SHP77 (cell line): ENCODE measurements around the gene CHST3.
"Not testable (repeated sequence)": the region's sequence is repeated elsewhere in the genome, so short reads cannot be mapped to it uniquely, and the experiment has no call there.

ENCODE experiments used
- DNase-seq, 2 experiments: peaks; one replicate each; lab custom pipeline; 2025; lab: John Stamatoyannopoulos, UW

CHST3 gene

DNA sequence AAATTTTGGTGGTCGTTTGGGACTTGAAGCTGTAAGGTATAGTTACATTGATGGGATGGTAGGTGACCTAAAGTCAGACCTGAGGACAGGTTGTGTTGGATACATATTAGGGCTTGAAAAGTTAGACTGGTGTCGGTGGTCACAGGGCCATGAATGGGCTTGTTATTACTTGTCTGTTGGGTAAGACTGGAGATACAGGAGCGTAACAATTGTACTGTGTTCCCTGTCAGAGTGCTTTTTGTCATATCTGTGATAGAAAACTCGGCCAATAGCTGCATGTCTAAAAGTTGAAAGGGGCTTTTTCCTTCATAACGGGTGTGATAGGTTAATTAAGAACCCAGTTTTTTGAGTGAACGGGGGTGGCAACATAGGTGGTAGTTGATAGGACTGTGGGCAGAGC, 13.5 kb upstream of the CHST3 start:
- no peak for DNase-seq

DNA sequence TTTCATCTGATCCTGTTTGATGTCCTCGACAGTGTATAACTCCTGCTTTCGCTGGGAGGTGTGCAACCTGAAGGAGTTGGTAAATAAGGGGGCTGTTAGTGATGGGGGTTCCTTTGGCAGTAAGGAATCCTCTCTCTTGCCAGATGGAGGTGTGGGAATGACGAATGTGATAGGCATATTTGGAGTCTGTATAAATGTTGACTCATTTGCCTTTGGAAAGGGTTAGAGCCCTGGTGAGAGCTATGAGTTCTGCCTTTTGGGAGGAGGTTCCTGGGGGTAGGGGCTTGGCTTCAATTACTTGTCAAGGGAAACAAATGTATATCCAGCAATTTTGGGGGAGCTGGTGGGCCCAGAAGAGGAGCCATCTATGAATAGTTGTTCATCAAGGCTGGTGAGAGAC, 11.4 kb upstream of the CHST3 start:
- no peak for DNase-seq

DNA sequence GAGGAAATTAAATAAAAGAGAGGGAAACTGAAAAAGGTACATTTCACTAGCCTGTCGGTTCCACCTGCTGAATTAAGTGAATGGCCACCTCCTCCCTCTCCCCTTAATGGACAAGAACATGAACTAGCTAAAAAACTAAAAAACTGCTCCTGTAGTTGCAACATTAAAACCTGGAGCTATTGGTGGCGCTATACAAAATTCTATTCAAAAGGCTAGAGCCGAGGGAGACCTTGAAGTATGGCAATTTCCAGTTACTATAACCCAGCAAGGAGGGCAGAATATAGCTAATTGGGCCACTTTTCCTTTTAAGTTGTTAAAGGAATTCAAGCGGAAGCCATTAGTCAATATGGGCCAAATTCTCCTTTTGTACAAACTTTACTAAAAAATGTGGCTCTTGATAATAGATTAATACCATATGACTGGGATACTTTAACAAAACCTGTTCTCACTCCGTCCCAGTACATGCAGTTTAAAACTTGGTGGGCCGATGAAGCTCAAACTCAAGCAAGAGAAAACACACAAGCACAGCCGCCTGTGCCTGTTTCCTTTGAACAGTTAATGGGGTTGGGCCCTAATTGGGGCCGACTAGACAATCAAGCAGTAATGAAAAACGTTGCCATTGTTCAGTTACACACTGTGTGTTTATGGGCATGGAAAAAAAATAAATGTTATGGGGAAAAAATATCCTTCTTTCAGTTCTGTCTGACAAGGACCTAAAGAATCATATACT, 6.5 kb upstream of the CHST3 start:
- no peak for DNase-seq

DNA sequence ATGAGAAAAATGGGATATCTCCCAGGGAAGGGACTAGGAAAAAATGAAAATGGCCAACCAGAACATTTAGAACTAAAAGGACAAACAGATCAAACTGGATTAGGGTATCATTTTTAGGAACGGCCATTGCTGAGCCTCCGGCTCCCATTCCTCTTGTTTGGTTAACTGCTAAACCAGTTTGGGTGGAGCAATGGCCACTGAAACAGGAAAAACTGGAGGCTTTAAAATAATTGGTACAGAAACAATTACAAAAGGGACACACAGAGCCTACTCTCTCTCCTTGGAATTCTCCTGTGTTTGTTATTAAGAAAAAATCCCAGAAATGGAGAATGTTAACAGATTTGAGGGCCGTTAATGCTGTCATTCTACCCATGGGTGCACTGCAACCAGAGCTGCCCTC, 4.7 kb upstream of the CHST3 start:
- no peak for DNase-seq

DNA sequence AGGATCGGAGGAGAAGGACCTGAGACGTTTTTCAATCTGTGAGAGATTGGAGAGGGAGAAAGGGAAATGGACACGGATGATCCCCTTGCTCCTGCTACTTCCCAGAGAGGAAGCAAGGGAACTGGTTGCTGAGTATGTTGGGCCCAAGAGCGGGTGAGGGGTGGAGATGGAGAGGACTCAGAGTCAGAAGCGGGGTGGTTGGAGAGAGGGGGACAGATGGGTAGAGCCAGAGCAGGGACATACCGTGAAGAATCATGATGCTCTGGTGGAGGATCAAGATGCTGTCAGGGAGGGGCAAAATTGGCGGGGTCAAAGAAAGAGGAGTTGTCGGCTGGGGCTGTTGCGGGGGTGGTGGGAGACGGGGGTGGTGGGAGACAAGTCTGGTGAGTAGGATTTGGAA, 2.4 kb upstream of the CHST3 start:
- no peak for DNase-seq

DNA sequence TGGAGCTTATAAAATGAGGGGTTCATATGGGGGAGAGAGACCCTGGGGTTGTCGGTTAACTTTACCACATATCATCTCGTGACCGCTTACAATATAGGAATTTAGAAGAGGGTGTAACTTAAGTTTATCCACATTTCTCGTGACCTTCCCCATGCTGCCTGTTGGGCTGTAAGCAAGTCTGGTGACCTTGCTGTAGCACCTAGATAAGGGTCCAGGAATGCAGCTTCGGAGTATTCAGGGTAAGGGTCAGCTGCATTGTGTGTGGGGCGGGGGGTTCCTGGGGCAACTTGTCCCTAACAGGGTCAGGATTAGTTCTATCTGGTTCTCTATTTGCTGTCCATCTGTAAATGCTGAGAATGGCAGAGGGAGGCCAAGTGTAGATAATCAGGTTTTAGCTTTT, 1.3 kb upstream of the CHST3 start:
- DNase-seq: no peak

DNA sequence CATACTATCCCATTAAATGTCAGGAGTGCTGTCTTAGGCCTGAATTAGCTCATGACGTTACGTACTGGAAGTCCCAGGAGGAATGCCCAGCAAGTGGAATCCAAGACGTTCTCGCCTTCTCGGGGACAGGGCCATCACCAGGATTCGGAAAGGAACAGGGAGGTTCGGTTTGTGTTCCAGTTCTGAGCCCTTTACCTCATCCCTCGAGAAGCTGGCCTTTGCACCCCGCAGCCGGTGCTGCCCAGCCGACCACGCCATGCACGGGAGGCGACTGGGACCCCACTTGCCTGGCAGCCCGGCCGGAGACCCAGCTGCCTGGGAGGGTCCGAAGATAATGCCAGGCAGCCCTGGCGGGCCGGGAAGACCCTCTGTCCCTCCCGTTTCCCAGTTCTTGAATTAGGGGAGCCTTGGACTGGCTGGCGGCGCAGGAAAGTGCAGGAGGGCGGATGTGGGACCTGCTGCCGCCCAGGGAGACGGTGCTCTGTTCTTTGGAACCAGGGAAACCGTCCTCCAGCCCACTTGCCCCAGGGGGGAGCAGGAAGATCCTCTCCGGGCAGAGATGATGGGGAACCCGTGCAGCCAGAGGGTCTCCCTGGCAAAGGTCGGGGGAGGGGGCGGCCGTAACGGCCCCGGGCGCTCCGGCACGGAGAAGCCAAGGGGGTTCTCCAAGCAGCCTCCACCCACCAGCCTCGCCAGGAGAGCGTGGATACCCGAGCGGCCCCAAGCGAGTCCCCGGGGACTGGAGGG, 671 bp upstream of the CHST3 start:
- no peak for DNase-seq

DNA sequence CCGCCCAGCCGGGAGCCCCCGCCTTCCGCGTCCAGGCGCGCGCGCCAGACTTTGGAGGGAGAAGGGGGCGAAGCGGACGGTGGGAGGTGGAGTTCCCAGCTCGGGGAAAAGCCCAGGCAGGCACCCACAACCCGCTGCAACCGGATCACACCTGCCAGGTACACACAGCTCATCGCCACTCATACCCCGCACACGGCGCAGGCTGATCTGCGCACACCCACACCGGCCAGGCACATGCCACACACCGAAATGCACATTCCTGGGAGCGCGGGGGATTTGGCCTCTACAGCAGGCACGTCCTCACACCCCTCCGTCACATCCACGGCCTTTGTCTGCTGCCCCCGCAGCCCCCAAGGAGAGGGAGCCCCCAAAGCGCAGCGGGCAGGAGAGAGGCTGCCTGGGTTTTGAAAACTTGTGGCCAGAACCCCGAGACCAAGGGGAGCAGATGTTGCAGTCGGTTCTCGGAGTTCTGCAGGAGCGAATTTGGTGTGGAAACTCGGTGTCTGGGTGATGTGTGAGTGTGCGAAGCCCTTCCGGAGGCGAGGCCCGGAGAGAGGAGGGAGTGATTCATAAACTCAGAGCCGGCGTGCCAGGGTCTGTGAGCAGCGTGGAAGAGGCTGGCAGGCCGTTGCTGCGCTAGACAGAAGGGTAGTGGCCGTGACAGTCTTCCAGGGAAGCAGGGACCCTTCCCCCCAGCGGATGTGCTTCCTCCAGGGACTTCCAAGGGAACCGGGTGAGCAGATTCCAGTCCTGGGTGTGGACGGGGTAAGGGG, 734 bp downstream of the CHST3 start:
- DNase-seq: no peak

DNA sequence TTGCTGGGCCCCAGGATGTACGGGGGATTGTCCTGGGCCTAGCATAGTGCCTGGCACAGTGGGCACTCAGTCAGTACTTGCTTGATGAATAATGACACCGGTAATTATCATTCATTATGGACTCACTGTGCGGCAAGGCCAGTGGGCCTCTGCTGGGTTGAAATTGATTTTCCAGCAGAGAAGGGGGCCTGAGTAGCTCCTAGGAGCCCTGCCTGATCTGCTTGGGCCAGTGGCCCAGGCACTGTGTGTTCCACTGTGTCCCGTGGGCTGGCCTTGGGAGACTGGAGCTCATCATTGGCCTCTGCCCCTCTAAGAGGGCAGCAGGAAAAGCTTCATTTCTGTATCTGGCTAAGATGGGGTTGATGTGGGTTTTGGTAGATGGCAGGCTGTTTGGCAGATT, 1.4 kb downstream of the CHST3 start:
- DNase-seq: no peak

DNA sequence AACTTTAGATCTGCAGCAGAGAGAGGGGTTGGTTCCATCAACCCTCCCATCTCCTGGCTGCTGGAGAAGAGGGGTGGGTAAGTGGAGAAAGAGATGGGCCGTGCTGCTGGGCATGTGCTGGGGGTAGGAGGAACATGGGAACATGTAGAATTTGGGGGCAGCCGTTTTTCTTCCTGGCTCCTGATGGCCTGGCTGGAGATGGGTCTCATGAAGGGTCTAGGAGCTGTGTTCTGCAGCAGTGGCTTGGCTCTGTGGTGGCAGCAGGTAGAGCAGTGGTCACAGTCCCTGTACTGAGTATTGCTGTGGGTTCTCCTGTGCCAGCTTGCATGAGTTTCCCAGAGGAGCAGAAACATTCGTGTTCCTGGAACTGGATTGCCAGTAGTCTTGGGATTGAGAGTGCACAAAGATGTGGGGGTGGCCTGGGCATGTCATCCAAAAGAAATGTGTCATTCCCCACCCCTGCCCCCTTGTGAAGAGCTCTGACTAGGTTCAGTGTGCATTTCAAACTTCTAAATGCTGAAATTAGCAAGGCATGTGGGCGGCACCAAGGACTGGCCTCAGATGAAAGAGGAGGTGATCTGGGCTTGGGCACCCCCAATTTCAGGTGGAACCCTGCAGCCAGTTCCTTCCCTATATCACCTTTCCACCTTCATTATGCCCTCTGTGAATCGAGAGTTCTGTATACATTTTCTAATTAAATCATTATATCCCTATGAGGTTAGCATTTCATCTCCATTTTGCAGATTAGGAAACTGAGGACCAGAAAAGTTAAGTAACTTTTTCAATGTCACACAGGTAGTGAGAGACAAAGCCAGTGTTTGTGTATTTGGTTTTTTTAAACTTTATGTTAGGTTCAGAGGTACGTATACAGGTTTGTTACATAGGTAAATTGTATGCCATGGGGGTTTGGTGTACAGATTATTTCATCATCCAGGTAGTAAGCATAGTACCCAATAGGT, 2.1 kb downstream of the CHST3 start:
- DNase-seq: no peak

DNA sequence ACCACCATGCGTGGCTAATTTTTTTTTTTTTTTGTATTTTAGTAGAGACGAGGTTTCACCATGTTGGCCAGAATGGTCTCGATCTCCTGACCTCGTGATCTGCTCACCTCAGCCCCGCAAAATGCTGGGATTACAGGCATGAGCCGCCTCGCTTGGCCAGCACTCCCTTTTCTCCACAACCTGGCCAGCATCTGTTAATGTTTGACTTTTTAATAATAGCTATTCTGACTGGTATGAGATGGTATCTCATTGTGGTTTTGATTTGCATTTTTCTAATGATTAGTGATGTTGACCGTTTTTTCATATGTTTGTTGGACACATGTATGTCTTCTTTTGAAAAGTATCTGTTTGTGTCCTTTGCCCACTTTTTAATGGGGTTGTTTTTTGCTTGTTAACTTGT, 3.8 kb downstream of the CHST3 start:
- not testable (repeated sequence) for DNase-seq

DNA sequence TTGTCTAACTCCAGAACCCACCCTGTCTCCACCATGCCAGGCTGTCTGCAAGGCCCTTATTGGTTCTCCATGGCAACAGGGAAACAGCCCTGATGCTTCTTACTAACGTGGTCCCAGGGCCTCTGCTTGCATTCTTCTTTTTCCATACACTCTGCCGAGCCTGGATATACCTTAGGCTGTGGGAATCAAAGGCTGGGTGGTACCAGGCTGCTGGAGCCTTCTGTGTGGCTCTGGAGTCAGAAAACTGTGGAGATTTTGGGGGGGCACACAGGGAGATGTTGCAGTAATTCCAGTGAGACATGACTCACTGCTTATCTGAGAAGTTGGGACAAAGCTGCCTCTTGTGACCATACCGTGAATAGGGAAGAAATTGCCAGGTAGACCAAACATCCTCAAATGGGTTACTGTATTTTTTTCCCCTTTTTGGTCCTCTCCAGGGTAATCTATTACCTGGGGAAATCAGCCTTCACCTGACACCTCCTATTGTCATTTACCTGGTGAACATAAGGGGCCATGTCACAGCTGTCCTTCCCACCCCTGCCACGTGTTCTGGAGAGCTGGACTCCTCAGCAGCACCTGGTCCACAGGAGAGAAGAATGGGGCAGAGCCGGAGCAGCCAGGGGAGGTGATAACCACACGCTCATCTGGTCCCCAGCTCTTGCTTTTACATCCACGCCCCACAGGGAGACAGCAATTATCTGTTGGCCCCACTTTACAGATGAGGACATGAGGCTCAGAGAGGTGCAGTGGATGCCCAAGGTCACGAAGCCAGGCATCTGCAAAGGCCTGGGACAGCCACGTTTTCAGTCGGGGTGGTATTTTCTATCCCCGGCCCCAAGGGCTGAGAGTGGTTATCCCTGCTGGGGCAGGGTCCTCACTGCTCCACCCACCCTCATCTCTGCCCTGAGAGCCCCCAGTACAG, 4.6 kb downstream of the CHST3 start:
- no peak for DNase-seq

DNA sequence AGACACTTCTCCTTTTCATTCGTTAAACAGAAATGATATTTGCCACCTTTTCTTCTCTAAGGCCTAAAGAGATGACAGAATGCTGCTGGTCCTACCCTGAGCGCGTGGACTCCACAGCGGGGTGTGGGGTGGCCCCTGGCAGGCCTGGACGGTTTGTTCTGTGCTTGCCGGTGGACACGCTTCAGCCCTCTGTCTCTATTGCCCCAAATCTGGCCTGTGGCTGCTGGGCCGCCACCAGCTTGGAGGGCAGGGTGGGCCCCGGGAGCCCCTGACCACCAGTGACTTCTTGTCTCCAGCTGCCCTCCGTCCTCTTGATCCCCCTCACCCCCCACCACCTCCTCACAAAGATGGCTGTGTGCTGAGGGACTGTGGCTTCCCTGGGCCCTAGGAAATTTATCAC, 5.7 kb downstream of the CHST3 start:
- no peak for DNase-seq

DNA sequence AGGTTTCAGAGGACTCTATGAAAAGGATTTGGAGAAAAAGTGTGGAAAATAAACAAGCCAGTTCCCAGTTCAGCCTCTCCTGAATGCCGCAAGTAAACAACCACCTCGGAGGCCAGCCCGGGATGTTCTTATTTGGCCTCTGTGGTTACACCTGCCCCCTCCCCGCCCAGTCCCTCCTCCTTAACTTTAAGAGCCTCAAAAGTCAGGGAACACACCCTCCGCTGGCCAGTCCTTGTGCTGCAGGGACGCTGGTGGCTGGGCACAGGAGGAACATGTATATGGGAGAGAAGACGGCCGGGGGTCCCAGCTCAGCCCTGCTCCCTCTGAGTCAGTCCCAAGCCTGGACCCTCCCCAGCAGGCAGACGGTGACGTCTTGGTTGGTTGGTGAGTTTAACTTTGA, 6.1 kb downstream of the CHST3 start:
- DNase-seq: no peak

DNA sequence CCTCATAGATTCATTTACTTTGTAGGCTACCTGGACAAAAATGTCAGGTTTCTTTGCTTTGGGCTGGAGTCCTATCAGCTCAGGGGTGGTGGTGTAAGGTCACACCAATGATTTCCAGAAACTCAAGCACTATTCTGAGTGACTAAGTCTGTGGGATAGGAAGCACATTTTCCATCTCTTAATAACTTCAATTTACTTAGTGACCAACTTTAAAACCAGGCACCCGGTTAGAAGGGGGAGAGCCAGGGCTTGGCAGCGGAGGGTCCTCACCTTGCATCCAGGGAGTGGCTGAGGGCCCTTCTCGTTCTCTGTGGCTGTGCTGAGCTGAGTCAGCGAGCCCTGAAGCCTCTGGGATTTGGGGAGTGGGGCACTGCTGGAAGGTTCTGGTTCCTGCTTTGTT, 6.7 kb downstream of the CHST3 start:
- DNase-seq: no peak

DNA sequence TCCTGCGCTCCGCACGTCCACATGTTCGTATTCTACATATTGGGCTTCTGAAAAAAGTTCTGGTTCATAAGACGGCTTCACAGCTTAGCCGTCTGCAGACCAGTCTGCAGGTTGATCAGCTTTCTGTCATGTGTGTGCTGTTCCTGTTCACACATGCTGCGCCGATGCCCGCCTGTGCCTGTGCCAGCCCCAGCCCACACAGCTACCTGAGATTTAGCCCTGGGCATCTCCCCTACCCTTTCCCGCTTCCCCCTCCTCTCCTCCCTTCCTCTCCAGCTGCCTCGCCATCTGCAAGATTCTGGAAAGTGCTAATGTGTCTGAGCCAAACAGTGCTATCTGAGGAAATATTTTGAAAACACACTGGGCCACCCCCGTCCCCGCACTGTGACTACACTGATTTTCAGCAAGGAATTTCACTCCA, 7.1 kb downstream of the CHST3 start:
- DNase-seq: no peak

DNA sequence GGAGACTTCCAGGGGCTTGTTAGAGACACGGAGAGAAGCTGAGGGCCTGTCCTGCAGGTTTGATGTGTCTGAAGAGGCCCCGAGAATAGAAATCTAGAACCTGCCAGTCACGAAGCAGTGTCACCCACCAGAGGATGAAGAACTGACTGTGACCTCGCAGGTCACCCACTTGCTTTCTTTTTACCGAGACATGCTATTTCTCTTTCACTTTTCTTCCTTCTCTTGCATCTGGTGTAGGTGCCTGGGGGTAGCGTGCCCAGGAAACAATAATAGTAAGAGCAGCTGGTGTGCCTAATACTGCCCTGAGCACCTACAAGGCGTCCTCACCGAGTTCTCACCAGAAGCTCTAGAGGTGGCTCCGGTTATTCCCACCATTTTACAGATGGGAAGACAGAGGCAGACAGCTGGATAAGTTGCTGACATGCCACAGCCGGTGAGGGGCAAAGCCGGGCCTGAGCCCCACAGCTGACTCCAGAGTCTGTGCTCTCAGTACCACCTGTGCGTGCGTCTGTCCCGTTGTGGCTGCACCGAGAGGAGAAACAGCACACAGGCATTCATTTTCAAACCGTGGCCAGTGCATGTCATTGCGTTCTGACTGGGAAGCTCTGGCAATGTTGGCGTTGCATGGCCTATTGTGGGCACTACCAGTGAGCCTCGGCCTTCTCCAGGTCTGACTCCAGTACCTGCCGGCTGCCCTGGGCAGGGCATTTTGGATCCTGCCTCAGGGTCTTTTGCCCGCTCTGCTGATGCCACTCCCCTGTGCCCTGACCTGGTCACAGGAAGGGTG, 7.8 kb downstream of the CHST3 start:
- no peak for DNase-seq

DNA sequence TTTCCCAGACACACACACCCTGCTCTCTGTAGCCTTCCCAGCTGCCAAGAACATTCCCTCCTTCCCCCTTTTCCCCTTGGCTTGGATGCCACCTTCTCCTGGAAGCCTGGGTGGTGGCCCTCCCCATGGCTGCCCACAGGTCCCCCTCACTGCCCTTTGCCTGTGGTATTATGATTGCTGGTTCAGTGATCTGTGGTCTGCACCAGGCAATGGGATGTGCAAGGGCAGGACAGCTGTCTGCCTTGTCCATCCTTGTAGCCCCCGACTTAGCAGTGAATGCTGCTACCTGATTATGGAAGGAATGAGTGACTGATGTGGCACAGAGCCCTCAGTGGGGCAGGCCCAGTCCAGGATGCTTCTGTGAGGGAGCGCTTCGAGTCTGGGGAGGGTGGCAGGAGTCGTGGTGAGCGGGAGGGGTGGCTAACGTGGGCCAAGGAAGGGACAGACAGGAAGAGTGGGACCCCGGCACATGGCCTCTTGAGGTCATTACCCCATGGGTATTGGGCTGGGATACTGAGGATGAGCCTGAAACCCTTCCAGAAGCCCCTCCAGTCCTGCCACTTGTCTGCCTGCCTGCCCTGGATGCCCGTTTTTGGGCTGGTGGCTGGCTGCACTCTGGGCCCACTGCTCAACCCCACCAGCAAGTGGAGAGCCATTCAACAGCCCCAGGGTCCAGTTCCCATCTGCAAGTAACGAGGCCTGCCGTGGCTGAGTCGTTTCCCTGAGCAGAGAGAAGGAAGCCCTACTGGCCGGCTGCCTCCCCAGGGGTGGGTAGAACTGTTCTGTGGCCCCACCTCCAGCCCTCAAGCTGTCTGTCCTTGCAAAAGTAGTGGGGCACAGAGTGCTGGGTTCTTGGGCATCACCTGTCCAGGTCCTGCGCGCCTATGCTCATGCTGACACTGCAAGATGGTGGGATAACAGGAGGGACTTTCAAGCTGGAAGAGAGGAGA, 8.8 kb downstream of the CHST3 start:
- DNase-seq: no peak
